HCT116 (cell line): ENCODE measurements around the gene RIPOR2. TPM values are rescaled to one million over a fixed set of nuclear protein-coding genes. Genes with fewer than 3 reads are reported as not detected.

Source experiments
- ATAC-seq: fragments of 200-7000 bp; cut with Tn5 transposase; 2 replicates; pipeline ENCODE4 v1.9.1; 2020; ENCODE audit warnings: mild to moderate bottlenecking, moderate library complexity
- BruUV-seq: library from RNA; stranded (reverse); fragments of 400-500 nt; replicated peaks from 2 replicates; lab custom pipeline; 2021; lab: Mats Ljungman, UMichigan
- CTCF ChIA-PET: fragments of 300-600 bp; sonication (Branson Sonifier 250); formaldehyde crosslinking; loops from one replicate; lab custom pipeline; 2021; ENCODE audit warnings: antibody characterized with exemption; lab: Charles Lee
- POLR2A ChIA-PET: fragments of 300-600, 350-600 bp; sonication (Branson Sonifier 250); formaldehyde crosslinking; loops from one replicate; lab custom pipeline; 2021; ENCODE audit warnings: antibody characterized with exemption; lab: Charles Lee
- RAD21 ChIA-PET, 2 experiments: fragments of 300-600 bp; sonication (Branson Sonifier 250); formaldehyde crosslinking; loops; one replicate each; lab custom pipeline; 2023; ENCODE audit warnings: low total read pairs in 2 of 2; ENCODE audit not compliant: uncharacterized antibody in 2 of 2, unreplicated experiment in 2 of 2, low non-redundant PET in 1 of 2; lab: Charles Lee
- DNase-seq: peaks from one replicate; pipeline ENCODE4 v3.0.0-alpha.2; 2010; ENCODE audit warnings: low read depth, low spot score
- H2AFZ ChIP-seq: fragments of 200-600 bp; shearing (Covaris generic), sonication (generic); 2 replicates; pipeline ENCODE4 v1.6.1; 2017; ENCODE audit warnings: low read depth, mixed run types, mixed read lengths, antibody characterized with exemption, low read length; ENCODE audit not compliant: poor library complexity, severe bottlenecking
- H3K27ac ChIP-seq: 2 replicates; pipeline ENCODE4 v1.5.1; 2012; ENCODE audit warnings: low read depth, low read length
- H3K27me3 ChIP-seq: fragments of 200-600 bp; sonication (generic); 2 replicates; pipeline ENCODE4 v1.6.1; 2016; ENCODE audit warnings: mixed run types, low read length, mixed read lengths; ENCODE audit not compliant: insufficient read depth
- H3K36me3 ChIP-seq, 2 experiments: fragments of 200-500 bp in 1 of 2; fragments of 200-600 bp in 1 of 2; sonication (Bioruptor generic) in 1 of 2; sonication (generic) in 1 of 2; 2 replicates each; pipeline versions ENCODE4 v1.5.1 to v1.6.1; 2014 to 2016; ENCODE audit warnings: low read length in 2 of 2, inconsistent platforms in 1 of 2, mixed read lengths in 1 of 2, mixed run types in 1 of 2; ENCODE audit not compliant: insufficient read depth in 2 of 2, control insufficient read depth in 1 of 2
- H3K4me1 ChIP-seq, 2 experiments: fragments of 200-600 bp in 1 of 2; sonication (generic) in 1 of 2; 2 replicates each; pipeline versions ENCODE4 v1.5.1 to v1.6.1; 2012 to 2017; ENCODE audit warnings: low read length in 2 of 2, inconsistent platforms in 1 of 2, mild to moderate bottlenecking in 1 of 2, mixed read lengths in 1 of 2, mixed run types in 1 of 2, moderate library complexity in 1 of 2; ENCODE audit not compliant: insufficient read depth in 2 of 2, control insufficient read depth in 1 of 2
- H3K4me2 ChIP-seq: fragments of 200-600 bp; sonication (generic); 2 replicates; pipeline ENCODE4 v1.6.1; 2017; ENCODE audit warnings: mixed run types, low read length, mixed read lengths
- H3K4me3 ChIP-seq, 2 experiments: fragments of 200-600 bp in 1 of 2; sonication (generic) in 1 of 2; replicated peaks in 1 of 2; 2 replicates each; pipeline ENCODE4 v1.5.1; 2011 to 2016; ENCODE audit warnings: low read length in 2 of 2, control low read depth in 1 of 2, low read depth in 1 of 2, mild to moderate bottlenecking in 1 of 2, mixed read lengths in 1 of 2, mixed run types in 1 of 2
- H3K79me2 ChIP-seq: fragments of 200-600 bp; sonication (generic); 2 replicates; pipeline ENCODE4 v1.6.1; 2017; ENCODE audit warnings: mild to moderate bottlenecking, mixed run types, low read length, moderate library complexity, mixed read lengths; ENCODE audit not compliant: insufficient read depth
- H3K9ac ChIP-seq: fragments of 200-600 bp; sonication (generic); 2 replicates; pipeline ENCODE4 v1.6.1; 2016; ENCODE audit warnings: low read length, mixed read lengths
- H3K9me2 ChIP-seq: fragments of 200-600 bp; sonication (generic), shearing (Covaris generic); 2 replicates; pipeline ENCODE4 v1.6.1; 2017; ENCODE audit warnings: mixed run types, mild to moderate bottlenecking, moderate library complexity; ENCODE audit not compliant: insufficient read depth
- H3K9me3 ChIP-seq, 2 experiments: fragments of 200-500 bp in 1 of 2; fragments of 200-600 bp in 1 of 2; sonication (Bioruptor generic) in 1 of 2; sonication (generic) in 1 of 2; 2 replicates each; pipeline ENCODE4 v1.6.1; 2014 to 2017; ENCODE audit warnings: low read length in 2 of 2, mixed read lengths in 2 of 2, inconsistent platforms in 1 of 2, low read depth in 1 of 2, mild to moderate bottlenecking in 1 of 2, mixed run types in 1 of 2, moderate library complexity in 1 of 2; ENCODE audit not compliant: control insufficient read depth in 1 of 2, insufficient read depth in 1 of 2
- H4K20me1 ChIP-seq: fragments of 200-600 bp; sonication (generic), shearing (Covaris generic); 2 replicates; pipeline ENCODE4 v1.6.1; 2017; ENCODE audit warnings: mixed run types, mild to moderate bottlenecking, moderate library complexity; ENCODE audit not compliant: insufficient read depth
- CBX3 ChIP-seq: IDR thresholded peaks from 2 replicates; pipeline ENCODE4 v1.6.1; 2012; ENCODE audit warnings: low read depth
- CTCF ChIP-seq, 3 experiments: fragments of 200-600 bp in 1 of 3; sonication (generic) in 1 of 3; IDR thresholded peaks in 2 of 3; conservative IDR thresholded peaks in 1 of 3; 2 replicates each; pipeline ENCODE4 v1.5.1; 2012 to 2017; ENCODE audit warnings: low read depth in 2 of 3, low read length in 2 of 3, antibody characterized with exemption in 1 of 3, borderline replicate concordance in 1 of 3, control low read depth in 1 of 3, mild to moderate bottlenecking in 1 of 3, mixed read lengths in 1 of 3, mixed run types in 1 of 3, moderate library complexity in 1 of 3; ENCODE audit not compliant: insufficient read depth in 1 of 3
- ELF1 ChIP-seq: IDR thresholded peaks from 2 replicates; pipeline ENCODE4 v1.6.1; 2012; ENCODE audit warnings: low read depth, borderline replicate concordance
- RAD21 ChIP-seq: IDR thresholded peaks from 2 replicates; pipeline ENCODE4 v1.6.1; 2012; ENCODE audit warnings: low read depth, mild to moderate bottlenecking
- SIN3A ChIP-seq: IDR thresholded peaks from 2 replicates; pipeline ENCODE4 v1.6.1; 2012; ENCODE audit warnings: low read depth
- SP1 ChIP-seq: IDR thresholded peaks from 2 replicates; pipeline ENCODE4 v1.6.1; 2012; ENCODE audit warnings: low read depth
- TCF7L2 ChIP-seq: IDR thresholded peaks from 2 replicates; pipeline ENCODE4 v1.7.0; 2011; ENCODE audit warnings: borderline replicate concordance, inconsistent platforms; ENCODE audit not compliant: insufficient read depth, insufficient read length; ENCODE audit errors: extremely low read depth
- YY1 ChIP-seq: IDR thresholded peaks from 2 replicates; pipeline ENCODE4 v1.6.1; 2011; ENCODE audit warnings: low read length, low read depth, moderate library complexity, mild to moderate bottlenecking; ENCODE audit not compliant: insufficient replicate concordance; ENCODE audit errors: extremely low read depth
- ZFX ChIP-seq: fragments of 450-650 bp; IDR thresholded peaks from 2 replicates; pipeline ENCODE4 v1.6.1; 2017
- intact Hi-C: fragments of 100-400 bp; cut with micrococcal nuclease; formaldehyde crosslinking; loops from 2 replicates; pipeline ENCODE4 v1.10.0; 2022
- total RNA-seq: library from RNA; stranded (reverse); gene quantifications from one replicate; pipeline ENCODE4 v1.2.1, GENCODE V29; 2021; ENCODE audit not compliant: unreplicated experiment
- TF ChIP-seq, protein P1 (sequence below): IDR thresholded peaks from 2 replicates; pipeline ENCODE4 v1.6.1; 2011; ENCODE audit warnings: mild to moderate bottlenecking, low read length, moderate library complexity; ENCODE audit not compliant: insufficient replicate concordance; ENCODE audit errors: extremely low read depth

RIPOR2 gene
- total RNA-seq, 1 experiment from 2014 or later = 0.44 TPM

DNA sequence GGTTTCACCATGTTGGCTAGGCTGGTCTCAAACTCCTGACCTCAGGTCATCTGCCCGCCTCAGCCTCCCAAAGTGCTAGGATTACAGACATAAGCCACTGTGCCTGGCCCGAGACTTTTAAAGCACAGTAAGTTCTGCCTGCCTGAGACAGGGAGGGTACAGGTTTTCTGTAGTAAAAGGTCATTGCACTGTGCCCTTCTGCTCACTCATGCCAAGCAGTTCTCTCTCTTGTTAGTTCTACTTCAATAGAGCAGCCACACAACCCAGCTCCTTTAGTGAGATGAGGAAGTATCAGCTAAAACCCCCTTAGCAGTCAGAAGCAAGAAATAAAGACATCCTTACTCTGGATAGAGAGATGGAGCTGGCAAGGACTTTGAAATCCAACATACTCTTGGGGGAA lies 84.7 kb downstream of the RIPOR2 start:
- no peak for ATAC-seq
- Histone ChIP-seq H3K4me1 (peaks cover 3 to 7% of the 10 kb centered on the region in 2 experiments; a peak in 2 of 4 replicates), H2AFZ (no peak overlapping the region), H3K9me2 (no peaks in the 10 kb centered on the region), H3K27ac (no peak overlapping the region), H4K20me1 (no peaks in the 10 kb centered on the region), H3K9ac (no peak overlapping the region), H3K9me3 (no peaks in the 10 kb centered on the region), H3K36me3 (no peaks in the 10 kb centered on the region), H3K27me3 (no peaks in the 10 kb centered on the region), H3K4me2 (no peak overlapping the region), H3K4me3 (no peak overlapping the region), H3K79me2 (no peaks in the 10 kb centered on the region)
- POLR2A ChIA-PET = no interaction called here
- CTCF ChIA-PET = no interaction called here
- BruUV-seq = no TSS peak
- RAD21 ChIA-PET = no interaction called here
- intact Hi-C loops = no loop called here
- no peak for DNase-seq
- no peak for TF ChIP-seq TCF7L2
- no peak for TF ChIP-seq ELF1
- TF ChIP-seq RAD21 = no peak
- TF ChIP-seq SP1 = no peak
- TF ChIP-seq, protein P1, sequence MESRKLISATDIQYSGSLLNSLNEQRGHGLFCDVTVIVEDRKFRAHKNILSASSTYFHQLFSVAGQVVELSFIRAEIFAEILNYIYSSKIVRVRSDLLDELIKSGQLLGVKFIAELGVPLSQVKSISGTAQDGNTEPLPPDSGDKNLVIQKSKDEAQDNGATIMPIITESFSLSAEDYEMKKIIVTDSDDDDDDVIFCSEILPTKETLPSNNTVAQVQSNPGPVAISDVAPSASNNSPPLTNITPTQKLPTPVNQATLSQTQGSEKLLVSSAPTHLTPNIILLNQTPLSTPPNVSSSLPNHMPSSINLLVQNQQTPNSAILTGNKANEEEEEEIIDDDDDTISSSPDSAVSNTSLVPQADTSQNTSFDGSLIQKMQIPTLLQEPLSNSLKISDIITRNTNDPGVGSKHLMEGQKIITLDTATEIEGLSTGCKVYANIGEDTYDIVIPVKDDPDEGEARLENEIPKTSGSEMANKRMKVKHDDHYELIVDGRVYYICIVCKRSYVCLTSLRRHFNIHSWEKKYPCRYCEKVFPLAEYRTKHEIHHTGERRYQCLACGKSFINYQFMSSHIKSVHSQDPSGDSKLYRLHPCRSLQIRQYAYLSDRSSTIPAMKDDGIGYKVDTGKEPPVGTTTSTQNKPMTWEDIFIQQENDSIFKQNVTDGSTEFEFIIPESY = no peak
- TF ChIP-seq CBX3 = no peak
- TF ChIP-seq ZFX = no peak
- TF ChIP-seq SIN3A = no peak
- no peak for TF ChIP-seq CTCF (IDR thresholded peaks at IDR 0.05 in 2 of 3, conservative IDR thresholded peaks at IDR 0.05 in 1 of 3; ENCODE audit: borderline replicate concordance in 1 of 3, insufficient read depth in 1 of 3, low read depth in 2 of 3, low read length in 2 of 3)
- no peak for TF ChIP-seq YY1
- TF ChIP-seq, all 23 proteins: peak for 0
